Activated T-cell treated with anti-CD3 and anti-CD28 coated beads, Interleukin-2, amount 50 U/mL, for 24 hours (primary cell): ENCODE results near the gene COPG2.

Experiments used
- DNase-seq: peaks from one replicate; pipeline ENCODE4 v3.0.0-alpha.2; 2020
- H3K27ac Mint-ChIP-seq: 2 replicates; pipeline ENCODE4 v1.8.0; 2020; ENCODE audit warnings: mild to moderate bottlenecking, mixed read lengths
- H3K27me3 Mint-ChIP-seq: 2 replicates; pipeline ENCODE4 v1.8.0; 2020; ENCODE audit warnings: mixed read lengths
- H3K36me3 Mint-ChIP-seq: 2 replicates; pipeline ENCODE4 v1.8.0; 2020; ENCODE audit warnings: low read depth, mixed read lengths
- H3K4me1 Mint-ChIP-seq: 2 replicates; pipeline ENCODE4 v1.8.0; 2020; ENCODE audit warnings: low read depth, mixed read lengths
- H3K4me3 Mint-ChIP-seq: 2 replicates; pipeline ENCODE4 v1.8.0; 2020; ENCODE audit warnings: mild to moderate bottlenecking, moderate library complexity, mixed read lengths
- H3K9me3 Mint-ChIP-seq: 2 replicates; pipeline ENCODE4 v1.8.0; 2020; ENCODE audit warnings: mixed read lengths

COPG2 gene

GRCh38 chr7:130489140-130489983, 179.2 kb downstream of the COPG2 start:
- Mint-ChIP-seq H3K27me3 (peaks cover 81% of the 10 kb centered on the region), H3K4me3 (no peak overlapping the region)
- no peak for DNase-seq

GRCh38 chr7:130488392-130489139, 180.0 kb downstream of the COPG2 start:
- H3K27ac Mint-ChIP-seq, result no peak overlapping the region
- no peaks in the 10 kb centered on the region for H3K36me3 Mint-ChIP-seq
- no peak overlapping the region for H3K4me3 Mint-ChIP-seq
- peaks cover 39% of the 10 kb centered on the region for H3K4me1 Mint-ChIP-seq
- no peaks in the 10 kb centered on the region for H3K9me3 Mint-ChIP-seq
- DNase-seq, result no peak
- peaks cover 78% of the 10 kb centered on the region for H3K27me3 Mint-ChIP-seq

More at GRCh38 chr7:130489140-130489983, 179.2 kb downstream of the COPG2 start:
- no peak overlapping the region for H3K27ac Mint-ChIP-seq
- H3K36me3 Mint-ChIP-seq, result no peaks in the 10 kb centered on the region
- H3K9me3 Mint-ChIP-seq, result no peaks in the 10 kb centered on the region
- H3K4me1 Mint-ChIP-seq, result peaks cover 39% of the 10 kb centered on the region

DNA sequence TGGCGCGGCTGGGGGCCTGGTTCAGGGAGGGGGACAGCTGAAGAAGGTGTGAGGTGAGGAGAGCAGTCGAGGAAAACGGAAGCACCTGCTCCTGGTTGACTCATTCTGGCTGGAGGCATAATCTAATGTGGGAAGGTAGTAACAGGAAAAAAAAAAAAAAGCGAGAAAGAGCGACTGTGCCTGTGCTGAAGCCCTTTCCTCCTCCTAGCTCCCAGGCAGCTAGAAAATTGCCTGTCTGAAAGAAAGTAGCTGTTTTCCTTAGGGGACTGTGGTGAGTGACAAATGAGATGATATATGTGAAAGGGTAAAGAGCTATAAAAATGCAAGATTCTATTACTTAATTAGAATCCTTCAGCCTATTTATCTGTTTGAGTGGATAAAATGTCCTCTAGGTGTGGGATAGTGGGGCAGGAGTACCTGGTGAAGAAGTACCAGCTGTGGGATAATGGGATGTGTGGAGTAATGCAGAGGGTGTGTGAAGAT, 181.6 kb downstream of the COPG2 start:
- H3K4me1 Mint-ChIP-seq, result peaks cover 30% of the 10 kb centered on the region
- H3K4me3 Mint-ChIP-seq, result peak overlapping the region; percentile 75
- no peak for DNase-seq
- H3K9me3 Mint-ChIP-seq, result no peaks in the 10 kb centered on the region
- H3K27ac Mint-ChIP-seq, result peak overlapping the region; percentile 17
- H3K27me3 Mint-ChIP-seq, result peaks cover 78% of the 10 kb centered on the region
- H3K36me3 Mint-ChIP-seq, result no peaks in the 10 kb centered on the region

DNA sequence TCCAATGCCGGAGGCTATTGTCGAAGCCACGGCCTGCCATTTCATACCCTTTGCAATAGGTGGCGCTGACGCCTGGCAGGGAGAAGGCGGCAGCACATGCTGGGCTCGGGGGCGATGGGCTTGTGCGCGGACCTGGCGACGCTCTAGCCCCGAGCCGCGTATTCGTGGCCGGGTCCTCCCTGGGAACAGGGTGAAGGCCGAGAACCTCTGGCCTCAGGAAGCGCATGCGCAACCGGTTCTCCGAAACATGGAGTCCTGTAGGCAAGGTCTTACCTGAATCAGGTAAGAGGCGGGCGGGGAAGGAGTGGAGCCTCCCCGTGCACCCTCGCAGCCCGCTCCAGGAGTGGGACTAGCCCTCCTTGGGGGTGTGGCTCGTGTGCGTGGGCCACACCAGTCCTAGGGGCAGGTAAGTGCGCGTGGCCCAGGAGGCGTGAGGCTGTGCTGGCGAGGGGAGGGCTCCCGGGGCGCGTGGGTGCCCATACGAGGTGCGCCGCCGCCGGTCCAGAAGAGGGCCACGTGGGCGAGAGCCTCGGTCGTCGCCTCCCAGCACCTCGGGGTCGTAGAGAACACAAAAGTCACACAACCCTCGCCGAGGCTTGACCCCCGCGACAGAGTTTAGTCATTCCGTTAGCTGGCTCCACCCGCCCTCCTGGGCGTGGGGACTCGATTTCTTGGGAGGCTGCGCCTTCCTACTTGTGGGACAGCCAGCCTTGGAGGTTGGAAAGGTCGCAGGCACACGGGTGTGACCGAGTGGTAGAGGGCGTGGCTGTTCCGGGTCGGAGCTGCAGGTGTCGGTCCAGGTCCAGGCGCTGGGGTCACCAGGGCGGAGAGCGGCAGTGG, 182.2 kb downstream of the COPG2 start:
- Mint-ChIP-seq H3K36me3 (no peaks in the 10 kb centered on the region), H3K27ac (peak overlapping the region; percentile 60), H3K4me1 (peaks cover 27% of the 10 kb centered on the region), H3K27me3 (peaks cover 80% of the 10 kb centered on the region), H3K9me3 (no peaks in the 10 kb centered on the region), H3K4me3 (peak overlapping the region; percentile 75)
- DNase-seq, result peak; percentile 79

- Mint-ChIP-seq H3K4me1 (peaks cover 22% of the 10 kb centered on the region), H3K27me3 (peaks cover 76% of the 10 kb centered on the region), H3K27ac (no peak overlapping the region), H3K4me3 (peak overlapping the region; percentile 75), H3K9me3 (no peaks in the 10 kb centered on the region), H3K36me3 (no peaks in the 10 kb centered on the region)
- DNase-seq, result no peak
These were observed 182.8 kb downstream of the COPG2 start for GRCh38 chr7:130485734-130486113.

GRCh38 chr7:130483031-130483430, 185.5 kb downstream of the COPG2 start:
- H3K9me3 Mint-ChIP-seq, result peaks cover 2% of the 10 kb centered on the region
- no peaks in the 10 kb centered on the region for H3K36me3 Mint-ChIP-seq
- peaks cover 22% of the 10 kb centered on the region for H3K4me1 Mint-ChIP-seq
- H3K27me3 Mint-ChIP-seq, result peaks cover 56% of the 10 kb centered on the region
- no peak overlapping the region for H3K4me3 Mint-ChIP-seq
- no peak overlapping the region for H3K27ac Mint-ChIP-seq
- DNase-seq, result no peak

- Mint-ChIP-seq H3K27ac (no peak overlapping the region), H3K4me1 (peaks cover 19% of the 10 kb centered on the region), H3K27me3 (peaks cover 46% of the 10 kb centered on the region), H3K4me3 (no peak overlapping the region), H3K9me3 (peaks cover 2% of the 10 kb centered on the region), H3K36me3 (no peaks in the 10 kb centered on the region)
- DNase-seq, result no peak
These were observed 186.7 kb downstream of the COPG2 start for GRCh38 chr7:130481898-130482297.

- Mint-ChIP-seq H3K27ac (no peak overlapping the region), H3K27me3 (peaks cover 30% of the 10 kb centered on the region), H3K4me3 (no peak overlapping the region), H3K9me3 (peaks cover 2% of the 10 kb centered on the region), H3K36me3 (no peaks in the 10 kb centered on the region), H3K4me1 (peaks cover 10% of the 10 kb centered on the region)
- DNase-seq, result no peak
These were observed 188.7 kb downstream of the COPG2 start for GRCh38 chr7:130479716-130480400.

- Mint-ChIP-seq H3K9me3 (peaks cover 2% of the 10 kb centered on the region), H3K4me1 (peaks cover 10% of the 10 kb centered on the region), H3K36me3 (no peaks in the 10 kb centered on the region), H3K4me3 (no peak overlapping the region), H3K27me3 (peaks cover 26% of the 10 kb centered on the region), H3K27ac (no peak overlapping the region)
- no peak for DNase-seq
These were observed 189.6 kb downstream of the COPG2 start for GRCh38 chr7:130478991-130479390.

GRCh38 chr7:130476297-130477150, 192.0 kb downstream of the COPG2 start:
- Mint-ChIP-seq H3K9me3 (peaks cover 2% of the 10 kb centered on the region), H3K27me3 (peaks cover 5% of the 10 kb centered on the region), H3K4me3 (no peak overlapping the region), H3K4me1 (peaks cover 13% of the 10 kb centered on the region), H3K27ac (no peak overlapping the region), H3K36me3 (no peaks in the 10 kb centered on the region)
- DNase-seq, result no peak

DNA sequence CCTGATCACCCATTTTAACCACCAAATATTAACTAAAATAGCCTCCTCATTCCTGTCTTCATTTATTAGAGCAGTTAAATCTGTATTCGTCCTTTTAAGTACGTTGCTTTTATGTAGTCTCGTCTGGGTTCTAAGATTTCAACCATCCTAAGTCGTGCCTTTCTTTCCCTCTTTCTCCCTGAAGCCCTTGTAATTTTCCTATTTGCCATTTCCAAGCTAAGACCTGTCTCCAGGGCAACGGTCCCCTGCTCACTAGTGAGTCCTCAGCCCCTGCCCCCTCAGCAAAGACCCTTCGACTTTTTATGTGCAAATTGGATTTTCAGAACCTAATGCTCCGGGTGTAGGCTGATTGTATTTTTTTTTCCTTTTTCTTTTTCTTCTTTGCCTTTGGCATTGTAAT, 192.8 kb downstream of the COPG2 start:
- no peak overlapping the region for H3K4me3 Mint-ChIP-seq
- no peak overlapping the region for H3K27ac Mint-ChIP-seq
- H3K27me3 Mint-ChIP-seq, result peaks cover 3% of the 10 kb centered on the region
- H3K36me3 Mint-ChIP-seq, result no peaks in the 10 kb centered on the region
- H3K9me3 Mint-ChIP-seq, result peaks cover 2% of the 10 kb centered on the region
- peaks cover 13% of the 10 kb centered on the region for H3K4me1 Mint-ChIP-seq
- no peak for DNase-seq

- Mint-ChIP-seq H3K36me3 (no peaks in the 10 kb centered on the region), H3K4me3 (no peak overlapping the region), H3K9me3 (peaks cover 2% of the 10 kb centered on the region), H3K4me1 (peaks cover 13% of the 10 kb centered on the region), H3K27ac (no peak overlapping the region), H3K27me3 (peaks cover 3% of the 10 kb centered on the region)
- no peak for DNase-seq
These were observed 194.7 kb downstream of the COPG2 start for GRCh38 chr7:130473876-130474275.

GRCh38 chr7:130473289-130473688, 195.3 kb downstream of the COPG2 start:
- peaks cover 3% of the 10 kb centered on the region for H3K27me3 Mint-ChIP-seq
- no peak overlapping the region for H3K4me3 Mint-ChIP-seq
- H3K27ac Mint-ChIP-seq, result no peak overlapping the region

More at GRCh38 chr7:130473289-130473688, 195.3 kb downstream of the COPG2 start:
- Mint-ChIP-seq H3K9me3 (no peaks in the 10 kb centered on the region), H3K4me1 (peaks cover 13% of the 10 kb centered on the region), H3K36me3 (no peaks in the 10 kb centered on the region)
- DNase-seq, result no peak
